Posterior cingulate gyrus (tissue), 11 donors: ENCODE data around the gene PSMB9.
A peak's percentile ranks its signal among the peaks of the same experiment; 100 is the strongest.
"Not testable (repeated sequence)": the region's sequence is repeated elsewhere in the genome, so short reads cannot be mapped to it uniquely, and the experiment has no call there.

Experiments used
- DNase-seq, 10 donors: peaks; one replicate each; pipeline versions ENCODE4 v3.0.0 to v3.0.0-alpha.2; 2020 to 2021; ENCODE audit warnings: mixed read lengths in 3 of 10
- intact Hi-C: fragments of 100-400 bp; cut with DNase I; formaldehyde crosslinking; loops from one replicate; pipeline ENCODE4 v1.15.1; 2023

The PSMB9 gene

GRCh38 chr6:32855467-32856174 is 1.6 kb downstream of the PSMB9 start:
- no peak for DNase-seq
- intact Hi-C loops: no loop called here

- no peak for DNase-seq
Observed at GRCh38 chr6:32857156-32857891, 3.3 kb downstream of the PSMB9 start.

GRCh38 chr6:32858194-32858593 is 4.2 kb downstream of the PSMB9 start:
- intact Hi-C loops: no loop called here

More at GRCh38 chr6:32857156-32857891, 3.3 kb downstream of the PSMB9 start:
- intact Hi-C loops: no loop called here

GRCh38 chr6:32860674-32861073 is 6.7 kb downstream of the PSMB9 start:
- no peak for DNase-seq
- intact Hi-C loops: no loop called here

More at GRCh38 chr6:32858194-32858593, 4.2 kb downstream of the PSMB9 start:
- no peak for DNase-seq

GRCh38 chr6:32862725-32863124 is 8.7 kb downstream of the PSMB9 start:
- DNase-seq: no peak
- intact Hi-C loops: no loop called here

- intact Hi-C loops: loop anchor here (5.0 kb wide), 1 partner anchor 449 kb away; no protein-coding TSS in a partner anchor
Observed at GRCh38 chr6:32865724-32866443, 11.9 kb downstream of the PSMB9 start.

GRCh38 chr6:32867022-32867477 is 13.1 kb downstream of the PSMB9 start:
- peak in 1 of 10 donors; percentile 59 for DNase-seq
- intact Hi-C loops: loop anchor here (5.0 kb wide), 1 partner anchor 450 kb away; no protein-coding TSS in a partner anchor

More at GRCh38 chr6:32865724-32866443, 11.9 kb downstream of the PSMB9 start:
- DNase-seq: no peak

- intact Hi-C loops: loop anchor here (1.0 to 5.0 kb wide), 2 partner anchors 29 to 450 kb away; partner anchors contain the start of gene TAP2
- DNase-seq: no peak
Observed at GRCh38 chr6:32867554-32868256, 13.7 kb downstream of the PSMB9 start.

GRCh38 chr6:32868257-32868788 is 14.3 kb downstream of the PSMB9 start:
- intact Hi-C loops: loop anchor here (1.0 to 5.0 kb wide), 2 partner anchors 30 to 451 kb away; partner anchors contain the start of gene TAP2
- DNase-seq: peak in 9 of 10 donors; percentile 34 to 94 (median 81)

GRCh38 chr6:32873947-32874346 is 20.0 kb downstream of the PSMB9 start:
- intact Hi-C loops, DNase-seq: not testable (repeated sequence)

GRCh38 chr6:32876603-32877002 is 22.6 kb downstream of the PSMB9 start:
- intact Hi-C loops: no loop called here
- DNase-seq: no peak

GRCh38 chr6:32879691-32880090 is 25.7 kb downstream of the PSMB9 start:
- peak in 1 of 10 donors; percentile 51 for DNase-seq
- intact Hi-C loops: loop anchor here (10.0 kb wide), 1 partner anchor 265 kb away; no protein-coding TSS in a partner anchor

GRCh38 chr6:32880962-32881361 is 27.0 kb downstream of the PSMB9 start:
- intact Hi-C loops: loop anchor here (10.0 kb wide), 1 partner anchor 264 kb away; no protein-coding TSS in a partner anchor

GRCh38 chr6:32882879-32883250 is 28.9 kb downstream of the PSMB9 start:
- DNase-seq: no peak
- intact Hi-C loops: loop anchor here (10.0 kb wide), 1 partner anchor 262 kb away; no protein-coding TSS in a partner anchor

More at GRCh38 chr6:32880962-32881361, 27.0 kb downstream of the PSMB9 start:
- DNase-seq: not testable (repeated sequence)

GRCh38 chr6:32883789-32884188 is 29.8 kb downstream of the PSMB9 start:
- DNase-seq: no peak

GRCh38 chr6:32885698-32886286 is 31.8 kb downstream of the PSMB9 start:
- DNase-seq: no peak
- intact Hi-C loops: loop anchor here (1.0 to 10.0 kb wide), 5 partner anchors 47 to 362 kb away; partner anchors contain the start of gene BRD2

More at GRCh38 chr6:32883789-32884188, 29.8 kb downstream of the PSMB9 start:
- intact Hi-C loops: loop anchor here (10.0 kb wide), 1 partner anchor 261 kb away; no protein-coding TSS in a partner anchor

- intact Hi-C loops: loop anchor here (2.0 to 10.0 kb wide), 4 partner anchors 46 to 360 kb away; partner anchors contain the start of gene BRD2
- no peak for DNase-seq
Observed at GRCh38 chr6:32886681-32887383, 32.8 kb downstream of the PSMB9 start.

GRCh38 chr6:32887616-32888015 is 33.6 kb downstream of the PSMB9 start:
- intact Hi-C loops: loop anchor here (2.0 to 10.0 kb wide), 4 partner anchors 45 to 360 kb away; partner anchors contain the start of gene BRD2
- DNase-seq: peak in 2 of 10 donors; percentile 17 to 84
